Spinal cord (tissue), 4 donors: ENCODE data around the gene NRGN. TPM values are rescaled to one million over a fixed set of nuclear protein-coding genes. Genes with fewer than 3 reads are reported as not detected.

Experiments used
- polyA plus RNA-seq, 2 donors: library from polyadenylated mRNA; unstranded; fragments of 120-200 nt; gene quantifications; one replicate each; pipeline ENCODE4 v1.2.1, GENCODE V29; 2013; ENCODE audit not compliant: insufficient read length in 2 of 2
- total RNA-seq, 2 donors: library from RNA; depleted of rRNA in 1 of 2; stranded (reverse); fragments of 120-200 nt in 1 of 2; fragments of >200 nt in 1 of 2; gene quantifications; one replicate each; pipeline versions ENCODE4 v1.2.3 to v1.2.4, GENCODE V29; 2013 to 2014

Gene NRGN
- total and polyA plus RNA-seq, 4 donors = 1.5 to 33.3 (median 16.6) TPM

Other genes starting within 250 kb of the NRGN start
- not detected for gene OR8B12, start 196.3 kb upstream of the NRGN start, total RNA-seq
- gene OR8B12, start 196.3 kb upstream of the NRGN start, polyA plus RNA-seq = not detected
- gene OR8A1, start 169.9 kb upstream of the NRGN start, total RNA-seq = not detected
- under 1 TPM in 1 of 2 donors, not detected in 1; 0.03 TPM for gene OR8A1, start 169.9 kb upstream of the NRGN start, polyA plus RNA-seq
- gene PANX3, start 128.5 kb upstream of the NRGN start, total RNA-seq = under 1 TPM in 1 of 2 donors, not detected in 1; 0.11 TPM
- gene PANX3, start 128.5 kb upstream of the NRGN start, polyA plus RNA-seq = not detected
- gene TBRG1, start 117.1 kb upstream of the NRGN start, total RNA-seq = 10 to 100 TPM; 26.5 to 38.4 TPM
- 10 to 100 TPM; 48.6 to 52.0 TPM for gene TBRG1, start 117.1 kb upstream of the NRGN start, polyA plus RNA-seq
- gene SIAE, start 66.2 kb upstream of the NRGN start, total RNA-seq = 10 to 100 TPM; 17.0 to 31.1 TPM
- gene SIAE, start 66.2 kb upstream of the NRGN start, polyA plus RNA-seq = 10 to 100 TPM; 29.9 to 30.3 TPM
- gene SPA17, start 66.0 kb upstream of the NRGN start, total RNA-seq = 10 to 100 TPM in 1 of 2 donors, 1 to 10 TPM in 1; 7.7 to 29.6 TPM
- gene SPA17, start 66.0 kb upstream of the NRGN start, polyA plus RNA-seq = 10 to 100 TPM; 16.6 to 23.8 TPM
- gene VSIG2, start 12.3 kb downstream of the NRGN start, total RNA-seq = 1 to 10 TPM in 1 of 2 donors, under 1 TPM in 1; 0.20 to 1.3 TPM
- gene VSIG2, start 12.3 kb downstream of the NRGN start, polyA plus RNA-seq = 1 to 10 TPM; 1.2 to 2.3 TPM
- 10 to 100 TPM in 1 of 2 donors, 1 to 10 TPM in 1; 9.5 to 23.3 TPM for gene ESAM, start 22.3 kb downstream of the NRGN start, total RNA-seq
- 10 to 100 TPM; 38.2 to 43.1 TPM for gene ESAM, start 22.3 kb downstream of the NRGN start, polyA plus RNA-seq
- gene MSANTD2, start 60.5 kb downstream of the NRGN start, total RNA-seq = 10 to 100 TPM; 17.8 to 21.0 TPM
- 10 to 100 TPM; 24.1 to 28.4 TPM for gene MSANTD2, start 60.5 kb downstream of the NRGN start, polyA plus RNA-seq
- 10 to 100 TPM; 14.8 to 42.6 TPM for gene ROBO3, start 125.5 kb downstream of the NRGN start, total RNA-seq
- 10 to 100 TPM; 75.6 to 81.5 TPM for gene ROBO3, start 125.5 kb downstream of the NRGN start, polyA plus RNA-seq
- 10 to 100 TPM in 1 of 2 donors, 1 to 10 TPM in 1; 6.5 to 14.3 TPM for gene ROBO4, start 157.9 kb downstream of the NRGN start, total RNA-seq
- 10 to 100 TPM; 22.7 to 23.6 TPM for gene ROBO4, start 157.9 kb downstream of the NRGN start, polyA plus RNA-seq
- gene HEPN1, start 179.3 kb downstream of the NRGN start, total RNA-seq = not detected
- gene HEPN1, start 179.3 kb downstream of the NRGN start, polyA plus RNA-seq = 10 to 100 TPM; 48.4 to 68.9 TPM
- gene HEPACAM, start 196.1 kb downstream of the NRGN start, total RNA-seq = 10 to 100 TPM; 31.1 to 62.8 TPM
- 100 to 1,000 TPM; 101 to 129 TPM for gene HEPACAM, start 196.1 kb downstream of the NRGN start, polyA plus RNA-seq
- 1 to 10 TPM; 4.4 to 4.6 TPM for gene CCDC15, start 214.3 kb downstream of the NRGN start, total RNA-seq
- gene CCDC15, start 214.3 kb downstream of the NRGN start, polyA plus RNA-seq = 1 to 10 TPM; 2.6 to 3.1 TPM